Measurements from ENCODE around the gene EMC6.

The EMC6 gene

DNA sequence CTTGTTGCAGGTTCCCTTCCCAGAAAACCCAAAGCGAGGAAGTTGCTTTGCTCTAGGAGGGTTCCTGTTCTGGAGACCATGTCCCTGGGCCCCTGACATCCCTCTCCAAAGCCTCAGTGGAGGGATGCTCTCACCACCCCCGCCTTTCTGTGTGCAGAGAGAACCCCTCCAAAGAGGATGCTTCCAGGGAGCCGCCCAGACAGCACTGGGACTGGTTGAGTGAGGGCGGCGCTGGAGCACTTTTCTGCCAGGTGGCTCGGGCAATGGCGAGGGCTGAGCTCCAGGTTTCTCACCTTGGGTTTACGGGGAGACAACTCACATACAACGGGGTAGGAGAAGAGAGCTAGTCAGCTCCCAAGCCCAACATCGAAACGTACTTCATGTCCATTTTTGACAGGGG is 7.3 kb downstream of the EMC6 start:
- H3K9ac ChIP-seq, result no peak overlapping the region
- H3K27ac ChIP-seq, result no peak overlapping the region
- H3K4me3 ChIP-seq (ENCODE audit: low read depth, low read length), result no peak overlapping the region
- H3K36me3 ChIP-seq (ENCODE audit: control insufficient read depth, insufficient read depth, low read length), result no peaks in the 10 kb centered on the region
- no peak for TF ChIP-seq CTCF (IDR thresholded peaks at IDR 0.05)
- H3K4me2 ChIP-seq (ENCODE audit: low read length), result no peak overlapping the region
- H3K9me3 ChIP-seq (ENCODE audit: control insufficient read depth, low read length), result no peaks in the 10 kb centered on the region
- H3K27me3 ChIP-seq (ENCODE audit: control insufficient read depth, insufficient read depth, low read length), result no peaks in the 10 kb centered on the region
- H2AFZ ChIP-seq, result no peak overlapping the region
- peaks cover 13% of the 10 kb centered on the region for H3K4me1 ChIP-seq
- no peaks in the 10 kb centered on the region for H3K79me2 ChIP-seq

DNA sequence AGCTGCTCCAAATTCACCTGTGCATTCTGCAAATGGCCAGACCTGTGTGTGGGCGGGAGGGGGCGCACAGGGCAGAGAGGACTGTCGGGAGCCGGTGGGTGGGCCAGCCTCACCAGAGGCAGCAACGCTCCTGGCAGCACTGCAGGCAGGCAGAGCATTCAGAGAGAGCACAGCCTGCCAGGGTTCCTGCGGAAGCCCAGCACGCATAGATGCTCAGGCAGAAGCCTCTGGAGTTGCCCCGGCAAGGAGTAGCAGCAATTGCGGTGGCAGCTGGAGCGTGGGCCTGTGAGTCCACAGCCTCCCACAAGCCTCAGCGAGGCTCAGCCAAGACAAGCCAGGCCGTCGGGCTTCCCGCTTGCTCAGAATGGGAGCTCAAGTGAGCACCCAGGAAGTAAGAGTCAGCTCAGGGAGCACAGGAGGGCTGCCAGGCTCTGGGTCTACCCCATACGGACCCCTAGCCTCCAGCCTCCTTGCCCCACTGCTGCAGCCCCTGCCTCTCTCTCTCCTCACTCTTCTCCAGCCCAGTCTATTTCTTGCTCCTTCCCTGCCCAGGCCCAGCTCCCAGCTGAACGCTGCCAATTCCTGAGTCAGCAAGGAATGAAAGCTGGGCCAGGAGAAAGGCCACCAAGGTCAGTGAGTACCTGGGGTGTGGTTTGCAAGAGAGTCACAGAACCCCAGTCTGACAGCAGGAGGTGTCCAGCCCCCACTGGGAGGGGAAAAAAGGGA is 9.6 kb downstream of the EMC6 start:
- H3K4me3 ChIP-seq (ENCODE audit: low read depth, low read length), result no peak overlapping the region
- TF ChIP-seq CTCF (IDR thresholded peaks at IDR 0.05), result no peak
- H3K27me3 ChIP-seq (ENCODE audit: control insufficient read depth, insufficient read depth, low read length), result no peaks in the 10 kb centered on the region
- peak overlapping the region; percentile 62 for H3K4me2 ChIP-seq (ENCODE audit: low read length)
- no peaks in the 10 kb centered on the region for H3K9me3 ChIP-seq (ENCODE audit: control insufficient read depth, low read length)
- no peaks in the 10 kb centered on the region for H3K79me2 ChIP-seq
- H3K9ac ChIP-seq, result no peak overlapping the region
- peak overlapping the region; percentile 68 for H2AFZ ChIP-seq
- H3K36me3 ChIP-seq (ENCODE audit: control insufficient read depth, insufficient read depth, low read length), result no peaks in the 10 kb centered on the region
- H3K4me1 ChIP-seq, result peaks cover 13% of the 10 kb centered on the region
- peak overlapping the region; percentile 61 for H3K27ac ChIP-seq

DNA sequence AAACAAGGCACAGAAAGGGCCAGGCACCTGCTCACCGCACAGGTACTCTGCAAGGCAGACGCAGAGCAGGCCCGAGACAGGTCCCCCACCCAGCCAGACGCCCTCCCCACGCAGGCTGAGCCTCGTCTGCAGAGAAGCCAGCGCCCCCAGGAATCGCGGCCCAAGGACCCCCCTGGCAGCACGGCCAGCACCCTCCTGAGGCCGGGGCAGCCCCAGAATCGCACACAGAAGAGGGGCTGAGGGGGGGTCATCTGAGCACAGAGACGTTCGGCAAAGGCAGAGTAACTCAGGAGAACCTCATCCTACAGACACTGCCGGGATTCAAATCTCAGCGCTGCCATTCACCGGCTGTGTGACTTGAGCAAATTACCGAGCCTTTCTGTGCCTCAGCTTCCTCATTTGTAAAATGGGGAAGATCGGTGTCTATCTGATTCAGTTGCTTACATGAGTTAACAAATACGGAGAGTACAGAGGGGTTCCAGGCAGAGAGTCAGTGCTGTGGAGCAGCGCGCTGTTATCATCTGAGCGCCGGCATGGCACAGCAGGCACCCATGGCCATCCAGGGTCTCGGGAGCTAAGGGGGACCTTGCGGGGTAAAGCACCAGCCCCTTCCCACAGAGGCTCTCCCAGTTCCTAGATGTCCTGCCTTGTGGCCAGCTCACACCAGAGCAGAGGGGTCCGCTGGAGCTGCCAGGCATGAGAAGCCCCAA is 10.4 kb downstream of the EMC6 start:
- H3K9ac ChIP-seq, result no peak overlapping the region
- no peaks in the 10 kb centered on the region for H3K36me3 ChIP-seq (ENCODE audit: control insufficient read depth, insufficient read depth, low read length)
- no peaks in the 10 kb centered on the region for H3K79me2 ChIP-seq
- TF ChIP-seq CTCF (IDR thresholded peaks at IDR 0.05), result no peak
- H3K4me3 ChIP-seq (ENCODE audit: low read depth, low read length), result no peak overlapping the region
- H3K27ac ChIP-seq, result peak overlapping the region; percentile 61
- no peaks in the 10 kb centered on the region for H3K9me3 ChIP-seq (ENCODE audit: control insufficient read depth, low read length)
- H3K27me3 ChIP-seq (ENCODE audit: control insufficient read depth, insufficient read depth, low read length), result no peaks in the 10 kb centered on the region
- peak overlapping the region; percentile 62 for H3K4me2 ChIP-seq (ENCODE audit: low read length)
- peak overlapping the region; percentile 68 for H2AFZ ChIP-seq
- H3K4me1 ChIP-seq, result peaks cover 13% of the 10 kb centered on the region

- H3K36me3 ChIP-seq (ENCODE audit: control insufficient read depth, insufficient read depth, low read length), result no peaks in the 10 kb centered on the region
- no peaks in the 10 kb centered on the region for H3K9me3 ChIP-seq (ENCODE audit: control insufficient read depth, low read length)
- no peak overlapping the region for H3K27ac ChIP-seq
- no peaks in the 10 kb centered on the region for H3K79me2 ChIP-seq
- H3K9ac ChIP-seq, result no peak overlapping the region
- TF ChIP-seq CTCF (IDR thresholded peaks at IDR 0.05), result no peak
- no peaks in the 10 kb centered on the region for H3K27me3 ChIP-seq (ENCODE audit: control insufficient read depth, insufficient read depth, low read length)
- no peak overlapping the region for H2AFZ ChIP-seq
- no peak overlapping the region for H3K4me2 ChIP-seq (ENCODE audit: low read length)
- H3K4me1 ChIP-seq, result peaks cover 13% of the 10 kb centered on the region
- H3K4me3 ChIP-seq (ENCODE audit: low read depth, low read length), result no peak overlapping the region
Observed at GRCh38 chr17:3679531-3680126, 11.0 kb downstream of the EMC6 start.

Measured in parathyroid adenoma (tissue), 2 donors.